Lower leg skin (tissue), 3 donors: ENCODE results near the gene ANKRD45.

Source experiments
- POLR2A ChIP-seq, 2 donors: fragments of 450-650 bp; IDR thresholded peaks; one replicate each; pipeline ENCODE4 v1.6.1; 2016 to 2017; ENCODE audit warnings: antibody characterized with exemption in 2 of 2, mild to moderate bottlenecking in 1 of 2, moderate library complexity in 1 of 2
- TF ChIP-seq, protein P1 (sequence below), 3 donors: fragments of 450-650 bp; IDR thresholded peaks; one replicate each; pipeline ENCODE4 v1.5.1; 2016; ENCODE audit warnings: antibody characterized with exemption in 3 of 3, mild to moderate bottlenecking in 3 of 3, moderate library complexity in 2 of 3

- TF ChIP-seq, protein P1, sequence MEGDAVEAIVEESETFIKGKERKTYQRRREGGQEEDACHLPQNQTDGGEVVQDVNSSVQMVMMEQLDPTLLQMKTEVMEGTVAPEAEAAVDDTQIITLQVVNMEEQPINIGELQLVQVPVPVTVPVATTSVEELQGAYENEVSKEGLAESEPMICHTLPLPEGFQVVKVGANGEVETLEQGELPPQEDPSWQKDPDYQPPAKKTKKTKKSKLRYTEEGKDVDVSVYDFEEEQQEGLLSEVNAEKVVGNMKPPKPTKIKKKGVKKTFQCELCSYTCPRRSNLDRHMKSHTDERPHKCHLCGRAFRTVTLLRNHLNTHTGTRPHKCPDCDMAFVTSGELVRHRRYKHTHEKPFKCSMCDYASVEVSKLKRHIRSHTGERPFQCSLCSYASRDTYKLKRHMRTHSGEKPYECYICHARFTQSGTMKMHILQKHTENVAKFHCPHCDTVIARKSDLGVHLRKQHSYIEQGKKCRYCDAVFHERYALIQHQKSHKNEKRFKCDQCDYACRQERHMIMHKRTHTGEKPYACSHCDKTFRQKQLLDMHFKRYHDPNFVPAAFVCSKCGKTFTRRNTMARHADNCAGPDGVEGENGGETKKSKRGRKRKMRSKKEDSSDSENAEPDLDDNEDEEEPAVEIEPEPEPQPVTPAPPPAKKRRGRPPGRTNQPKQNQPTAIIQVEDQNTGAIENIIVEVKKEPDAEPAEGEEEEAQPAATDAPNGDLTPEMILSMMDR (IDR thresholded peaks at IDR 0.05), result no peak
- TF ChIP-seq POLR2A (IDR thresholded peaks at IDR 0.05), result no peak
Observed at GRCh38 chr1:173638043-173639021, 31.3 kb downstream of the ANKRD45 start.
